Measurements from ENCODE around the gene KIAA0319L. TPM values are rescaled to one million over a fixed set of nuclear protein-coding genes. Genes with fewer than 3 reads are reported as not detected.

Gene KIAA0319L
- total RNA-seq, 1 donor from 2014 or later = 44.9 TPM

GRCh38 chr1:35509558-35509957 is 47.6 kb downstream of the KIAA0319L start:
- Mint-ChIP-seq H3K4me3 (ENCODE audit: unreplicated experiment) (no peak overlapping the region), H3K9me3 (ENCODE audit: unreplicated experiment) (no peaks in the 10 kb centered on the region), H3K27me3 (ENCODE audit: unreplicated experiment) (no peaks in the 10 kb centered on the region), H3K4me1 (ENCODE audit: unreplicated experiment) (peaks cover 15% of the 10 kb centered on the region), H3K36me3 (ENCODE audit: unreplicated experiment) (peaks cover 22% of the 10 kb centered on the region), H3K27ac (ENCODE audit: unreplicated experiment) (no peak overlapping the region)
- DNase-seq (ENCODE audit: extremely low spot score, unreplicated experiment) = no peak
- TF ChIP-seq CTCF (IDR thresholded peaks at IDR 0.05) = no peak

- TF ChIP-seq CTCF (IDR thresholded peaks at IDR 0.05) = no peak
- Mint-ChIP-seq H3K4me1 (ENCODE audit: unreplicated experiment) (peaks cover 15% of the 10 kb centered on the region), H3K4me3 (ENCODE audit: unreplicated experiment) (no peak overlapping the region), H3K9me3 (ENCODE audit: unreplicated experiment) (no peaks in the 10 kb centered on the region), H3K36me3 (ENCODE audit: unreplicated experiment) (peaks cover 21% of the 10 kb centered on the region), H3K27me3 (ENCODE audit: unreplicated experiment) (no peaks in the 10 kb centered on the region), H3K27ac (ENCODE audit: unreplicated experiment) (no peak overlapping the region)
- DNase-seq (ENCODE audit: extremely low spot score, unreplicated experiment) = no peak
Observed at GRCh38 chr1:35507947-35508346, 49.3 kb downstream of the KIAA0319L start.

- TF ChIP-seq CTCF (IDR thresholded peaks at IDR 0.05) = no peak
- no peak overlapping the region for H3K27ac Mint-ChIP-seq (ENCODE audit: unreplicated experiment)
- DNase-seq (ENCODE audit: extremely low spot score, unreplicated experiment) = no peak
- no peak overlapping the region for H3K4me3 Mint-ChIP-seq (ENCODE audit: unreplicated experiment)
- peaks cover 15% of the 10 kb centered on the region for H3K4me1 Mint-ChIP-seq (ENCODE audit: unreplicated experiment)
- H3K36me3 Mint-ChIP-seq (ENCODE audit: unreplicated experiment) = peaks cover 24% of the 10 kb centered on the region
- no peaks in the 10 kb centered on the region for H3K27me3 Mint-ChIP-seq (ENCODE audit: unreplicated experiment)
- H3K9me3 Mint-ChIP-seq (ENCODE audit: unreplicated experiment) = no peaks in the 10 kb centered on the region
Observed at GRCh38 chr1:35506960-35507912, 50.0 kb downstream of the KIAA0319L start.

- no peaks in the 10 kb centered on the region for H3K27me3 Mint-ChIP-seq (ENCODE audit: unreplicated experiment)
- no peaks in the 10 kb centered on the region for H3K9me3 Mint-ChIP-seq (ENCODE audit: unreplicated experiment)
- peaks cover 15% of the 10 kb centered on the region for H3K4me1 Mint-ChIP-seq (ENCODE audit: unreplicated experiment)
- no peak for DNase-seq (ENCODE audit: extremely low spot score, unreplicated experiment)
- no peak overlapping the region for H3K27ac Mint-ChIP-seq (ENCODE audit: unreplicated experiment)
- H3K4me3 Mint-ChIP-seq (ENCODE audit: unreplicated experiment) = no peak overlapping the region
- TF ChIP-seq CTCF (IDR thresholded peaks at IDR 0.05) = no peak
- peaks cover 24% of the 10 kb centered on the region for H3K36me3 Mint-ChIP-seq (ENCODE audit: unreplicated experiment)
Observed at GRCh38 chr1:35505911-35506798, 51.0 kb downstream of the KIAA0319L start.

- no peaks in the 10 kb centered on the region for H3K27me3 Mint-ChIP-seq (ENCODE audit: unreplicated experiment)
- H3K36me3 Mint-ChIP-seq (ENCODE audit: unreplicated experiment) = peaks cover 26% of the 10 kb centered on the region
- H3K4me1 Mint-ChIP-seq (ENCODE audit: unreplicated experiment) = peaks cover 15% of the 10 kb centered on the region
- no peak overlapping the region for H3K4me3 Mint-ChIP-seq (ENCODE audit: unreplicated experiment)
- H3K27ac Mint-ChIP-seq (ENCODE audit: unreplicated experiment) = no peak overlapping the region
- TF ChIP-seq CTCF (IDR thresholded peaks at IDR 0.05) = no peak
- no peak for DNase-seq (ENCODE audit: extremely low spot score, unreplicated experiment)
- no peaks in the 10 kb centered on the region for H3K9me3 Mint-ChIP-seq (ENCODE audit: unreplicated experiment)
Observed at GRCh38 chr1:35502242-35502641, 55.0 kb downstream of the KIAA0319L start.

Data from osteocyte (in vitro differentiated cells).